GM19193 (cell line): ENCODE results near the gene CARD9.

Experiments used
- POLR2A ChIP-seq: IDR thresholded peaks from 4 replicates; pipeline ENCODE4 v1.6.1; 2011; ENCODE audit not compliant: insufficient read depth, insufficient read length; ENCODE audit errors: extremely low read depth

The CARD9 gene

GRCh38 chr9:136404801-136405136 is 31.3 kb upstream of the CARD9 start:
- TF ChIP-seq POLR2A = no peak

- TF ChIP-seq POLR2A = no peak
Observed at GRCh38 chr9:136403915-136404800, 30.7 kb upstream of the CARD9 start.

- peak; percentile 16 for TF ChIP-seq POLR2A
Observed at GRCh38 chr9:136403538-136403914, 30.1 kb upstream of the CARD9 start.

GRCh38 chr9:136402067-136402466 is 28.6 kb upstream of the CARD9 start:
- TF ChIP-seq POLR2A = no peak

- TF ChIP-seq POLR2A = peak; percentile 7
Observed at GRCh38 chr9:136401173-136401922, 27.9 kb upstream of the CARD9 start.

- peak; percentile 88 for TF ChIP-seq POLR2A
Observed at GRCh38 chr9:136400038-136400834, 26.8 kb upstream of the CARD9 start, which contains the start of gene SNAPC4. SNAPC4 (minus strand) TSS chr9:136400170; CDS start chr9:136398428, 1,742 bp downstream.

GRCh38 chr9:136399176-136400037 is 25.9 kb upstream of the CARD9 start:
- TF ChIP-seq POLR2A = no peak

- TF ChIP-seq POLR2A = no peak
Observed at GRCh38 chr9:136398286-136398685, 24.8 kb upstream of the CARD9 start.

GRCh38 chr9:136397643-136398042 is 24.2 kb upstream of the CARD9 start:
- TF ChIP-seq POLR2A = no peak

- no peak for TF ChIP-seq POLR2A
Observed at GRCh38 chr9:136396219-136396515, 22.7 kb upstream of the CARD9 start.

- no peak for TF ChIP-seq POLR2A
Observed at GRCh38 chr9:136395345-136396218, 22.1 kb upstream of the CARD9 start.

GRCh38 chr9:136395020-136395340 is 21.5 kb upstream of the CARD9 start:
- no peak for TF ChIP-seq POLR2A

- no peak for TF ChIP-seq POLR2A
Observed at GRCh38 chr9:136394312-136395019, 21.0 kb upstream of the CARD9 start.
